GM10248 (cell line): ENCODE data around the gene GRIK5.

Source experiments
- CTCF ChIA-PET: fragments of 300-600 bp; sonication (Branson Sonifier 250); formaldehyde crosslinking; extraction: SDS; loops from one replicate; lab custom pipeline; 2021; ENCODE audit warnings: antibody characterized with exemption; lab: Yijun Ruan, JAX
- POLR2A ChIA-PET: fragments of 350-650 bp; sonication (Branson Sonifier 250); formaldehyde crosslinking; extraction: SDS; loops from one replicate; lab custom pipeline; 2020; ENCODE audit warnings: antibody characterized with exemption; lab: Yijun Ruan, JAX
- DNase-seq: peaks from one replicate; pipeline ENCODE4 v3.0.0; 2012; ENCODE audit errors: extremely low spot score
- TF ChIP-seq, protein P1 (sequence below): IDR thresholded peaks from 2 replicates; pipeline ENCODE4 v1.5.1; 2012; ENCODE audit warnings: mild to moderate bottlenecking, low read depth; ENCODE audit errors: extremely low read depth, missing control alignments, control extremely low read depth

GRIK5 gene

DNA sequence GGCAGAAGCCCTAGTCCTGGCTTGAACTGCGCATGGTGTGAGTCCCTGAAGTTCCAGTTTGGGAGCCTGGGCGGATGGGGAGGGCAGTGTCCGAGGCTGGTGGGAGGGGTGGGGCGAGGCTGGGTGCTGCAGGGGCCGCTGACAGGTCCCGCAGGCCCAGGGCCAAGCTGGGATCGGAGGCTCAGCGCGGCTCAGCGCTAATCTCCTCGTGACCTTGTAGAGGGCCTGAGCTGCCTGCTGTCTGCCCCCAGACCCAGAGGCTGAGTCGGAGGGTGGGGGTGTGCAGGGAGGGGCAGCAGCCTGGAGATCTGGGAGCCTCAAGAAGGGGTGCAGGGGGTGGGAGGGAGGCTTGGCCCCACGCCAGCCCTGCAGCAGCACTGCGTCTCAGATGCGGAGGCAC is 79.0 kb downstream of the GRIK5 start:
- no peak for DNase-seq
- ChIA-PET POLR2A (no interaction called here), CTCF (no interaction called here)
- TF ChIP-seq, protein P1, sequence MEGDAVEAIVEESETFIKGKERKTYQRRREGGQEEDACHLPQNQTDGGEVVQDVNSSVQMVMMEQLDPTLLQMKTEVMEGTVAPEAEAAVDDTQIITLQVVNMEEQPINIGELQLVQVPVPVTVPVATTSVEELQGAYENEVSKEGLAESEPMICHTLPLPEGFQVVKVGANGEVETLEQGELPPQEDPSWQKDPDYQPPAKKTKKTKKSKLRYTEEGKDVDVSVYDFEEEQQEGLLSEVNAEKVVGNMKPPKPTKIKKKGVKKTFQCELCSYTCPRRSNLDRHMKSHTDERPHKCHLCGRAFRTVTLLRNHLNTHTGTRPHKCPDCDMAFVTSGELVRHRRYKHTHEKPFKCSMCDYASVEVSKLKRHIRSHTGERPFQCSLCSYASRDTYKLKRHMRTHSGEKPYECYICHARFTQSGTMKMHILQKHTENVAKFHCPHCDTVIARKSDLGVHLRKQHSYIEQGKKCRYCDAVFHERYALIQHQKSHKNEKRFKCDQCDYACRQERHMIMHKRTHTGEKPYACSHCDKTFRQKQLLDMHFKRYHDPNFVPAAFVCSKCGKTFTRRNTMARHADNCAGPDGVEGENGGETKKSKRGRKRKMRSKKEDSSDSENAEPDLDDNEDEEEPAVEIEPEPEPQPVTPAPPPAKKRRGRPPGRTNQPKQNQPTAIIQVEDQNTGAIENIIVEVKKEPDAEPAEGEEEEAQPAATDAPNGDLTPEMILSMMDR, result no peak

DNA sequence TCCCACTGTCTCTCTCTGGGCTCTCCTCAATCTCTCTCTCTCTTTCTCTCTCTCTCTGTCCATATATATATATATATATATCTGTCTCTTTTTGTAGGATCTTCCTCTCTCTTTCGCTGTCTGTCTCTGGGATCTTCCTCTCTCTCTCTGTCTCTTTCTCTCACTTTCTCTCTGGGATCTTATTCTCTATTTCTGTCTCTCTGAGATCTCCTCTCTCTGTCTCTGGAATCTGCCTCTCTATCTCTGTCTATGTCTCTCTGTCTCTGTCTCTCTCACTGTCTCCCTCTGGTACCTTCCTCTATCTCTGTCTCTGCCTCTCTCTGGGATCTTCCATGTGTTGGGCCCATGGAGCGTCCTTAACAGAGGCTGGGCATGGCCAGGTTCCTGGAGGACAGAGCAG is 79.4 kb downstream of the GRIK5 start:
- TF ChIP-seq, protein P1, result no peak
- no peak for DNase-seq
- ChIA-PET POLR2A (no interaction called here), CTCF (no interaction called here)

DNA sequence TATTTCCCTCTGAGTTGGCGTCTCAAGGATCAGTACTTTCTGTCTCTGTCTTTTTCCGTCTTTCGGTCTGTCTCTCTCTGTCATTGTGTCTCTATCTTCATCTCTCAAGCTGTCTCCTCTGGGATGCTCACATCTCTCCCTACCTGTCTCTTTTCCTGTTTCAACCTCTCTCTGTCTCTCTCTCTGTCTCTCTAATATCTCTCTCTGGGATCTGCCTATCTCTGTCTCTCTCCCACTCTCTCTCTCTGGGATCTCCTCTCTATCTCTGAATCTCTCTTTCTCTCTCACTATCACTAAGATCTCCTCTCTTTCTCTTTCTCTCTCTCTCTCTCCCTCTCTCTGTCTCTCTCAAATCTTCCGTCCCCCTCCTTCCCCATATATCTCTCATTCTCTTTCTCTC is 80.0 kb downstream of the GRIK5 start:
- TF ChIP-seq, protein P1, result no peak
- POLR2A ChIA-PET, result no interaction called here
- CTCF ChIA-PET, result no interaction called here
- DNase-seq, result no peak

DNA sequence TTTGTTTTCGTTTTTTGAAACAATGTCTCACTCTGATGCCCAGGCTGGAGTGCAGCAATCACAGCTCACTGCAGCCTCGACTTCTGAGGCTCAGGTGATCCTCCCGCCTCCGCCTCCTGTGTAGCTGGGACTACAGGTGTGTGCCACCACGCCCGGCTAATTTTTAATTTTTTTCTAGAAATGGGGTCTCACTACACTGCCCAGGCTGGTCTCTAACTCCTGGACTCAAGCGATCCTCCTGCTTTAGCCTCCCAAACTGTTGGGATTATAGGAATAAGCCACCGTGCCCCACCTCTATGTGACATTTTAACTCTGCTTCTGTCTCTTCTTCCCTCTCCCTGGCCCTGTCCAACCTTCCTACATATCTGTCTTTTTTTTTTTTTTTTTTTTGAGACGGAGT is 81.1 kb downstream of the GRIK5 start:
- no peak for DNase-seq
- ChIA-PET POLR2A (no interaction called here), CTCF (interaction anchor here (0.8 kb wide), 2 partner anchors 31 to 129 kb away, joined by 3 read pairs; partner anchors contain the start of gene RPS19)
- TF ChIP-seq, protein P1, result no peak

DNA sequence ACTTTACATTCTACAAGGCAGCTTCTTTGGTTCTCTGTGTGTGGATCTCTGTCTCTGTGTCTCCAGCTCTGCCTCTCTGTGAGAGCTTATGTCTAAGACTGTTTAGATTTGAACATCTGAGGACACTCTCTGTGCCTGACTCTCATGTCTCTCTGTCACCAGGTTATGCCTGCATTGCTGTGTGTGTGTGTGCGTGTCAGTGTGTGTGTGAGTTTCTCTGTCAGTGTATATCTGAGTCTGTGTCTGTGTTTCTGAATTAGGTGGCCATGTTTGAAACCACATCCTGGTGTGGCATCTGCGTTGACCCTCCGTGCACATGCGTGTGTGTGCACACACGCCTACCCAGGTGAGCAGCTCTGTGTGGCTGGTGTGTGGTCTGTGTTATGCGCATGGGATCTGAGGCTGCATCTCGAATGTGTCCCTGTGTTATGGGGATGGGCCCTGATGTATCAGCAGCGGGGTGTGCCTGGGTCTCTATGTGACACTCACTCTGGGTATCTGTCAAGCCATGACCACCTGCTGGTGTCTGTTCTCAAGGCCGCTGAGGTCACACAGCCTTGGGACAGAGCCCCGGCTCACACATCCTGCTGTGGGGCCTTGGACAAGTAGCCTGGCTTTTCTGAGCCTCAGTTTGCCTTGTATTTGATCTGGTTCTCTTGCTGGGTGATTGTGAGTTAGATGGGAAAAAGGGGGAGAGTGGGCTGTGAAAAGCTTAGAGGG is 82.7 kb downstream of the GRIK5 start:
- POLR2A ChIA-PET, result no interaction called here
- no peak for DNase-seq
- TF ChIP-seq, protein P1, result no peak
- CTCF ChIA-PET, result interaction anchor here (1.1 kb wide), 1 partner anchor 48 kb away, joined by 3 read pairs; no protein-coding TSS in a partner anchor

DNA sequence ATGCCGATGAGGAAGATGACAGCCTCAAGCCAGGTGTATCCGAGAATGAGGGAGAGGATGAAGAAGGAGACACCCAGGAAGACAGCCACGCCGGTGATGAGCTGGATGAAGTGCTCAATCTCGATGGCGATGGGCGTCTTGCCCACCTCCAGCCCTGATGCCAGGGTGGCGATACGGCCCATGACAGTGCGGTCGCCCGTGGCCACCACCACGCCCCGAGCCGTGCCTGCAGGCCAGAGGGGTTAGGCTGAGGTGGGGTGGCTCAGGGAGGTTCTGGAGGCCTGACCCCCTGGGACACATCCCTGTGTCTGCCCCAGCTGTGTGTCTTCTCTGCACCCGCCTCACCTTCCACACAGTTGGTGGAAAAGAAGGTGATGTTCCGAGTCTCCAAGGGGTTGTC is 85.0 kb downstream of the GRIK5 start:
- CTCF ChIA-PET, result no interaction called here
- DNase-seq, result no peak
- TF ChIP-seq, protein P1, result no peak
- POLR2A ChIA-PET, result no interaction called here

DNA sequence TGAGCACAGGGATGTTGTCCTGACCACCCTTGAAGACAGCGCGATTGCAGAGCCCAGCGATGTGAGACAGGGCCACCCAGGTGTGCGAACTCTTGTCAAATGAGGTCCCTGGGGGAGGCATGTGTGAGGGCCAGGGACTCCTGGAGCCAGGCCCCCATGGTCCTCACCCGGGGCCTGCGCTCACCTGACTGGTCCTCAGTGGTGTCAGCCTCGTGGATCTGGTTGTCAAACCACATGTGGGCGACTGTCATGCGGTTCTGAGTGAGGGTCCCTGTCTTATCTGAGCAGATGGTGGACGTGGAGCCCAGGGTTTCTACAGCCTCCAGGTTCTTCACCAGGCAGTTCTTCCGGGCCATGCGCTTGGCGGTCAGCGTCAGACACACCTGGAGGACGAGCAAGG is 88.3 kb downstream of the GRIK5 start:
- CTCF ChIA-PET, result no interaction called here
- POLR2A ChIA-PET, result no interaction called here
- DNase-seq, result no peak
- TF ChIP-seq, protein P1, result no peak
